SK-N-SH (cell line): ENCODE results near the gene CLDN15. TPM values are rescaled to one million over a fixed set of nuclear protein-coding genes. Genes with fewer than 3 reads are reported as not detected.

Source experiments
- CTCF ChIA-PET: fragments of 300-600, 350-600 bp; formaldehyde crosslinking; extraction: SDS; loops from one replicate; lab custom pipeline; 2021; lab: Yijun Ruan, JAX
- POLR2A ChIA-PET: fragments of 350-600 bp; sonication (Branson Sonifier 250); formaldehyde crosslinking; extraction: SDS; loops from one replicate; lab custom pipeline; 2020; ENCODE audit warnings: antibody characterized with exemption, inconsistent platforms; lab: Yijun Ruan, JAX
- DNase-seq: peaks from one replicate; pipeline ENCODE4 v3.0.0; 2012
- H2AFZ ChIP-seq: fragments of 200-600 bp; sonication (generic); 2 replicates; pipeline ENCODE4 v1.8.1; 2016; ENCODE audit warnings: antibody characterized with exemption, mild to moderate bottlenecking, low read depth
- H3F3A ChIP-seq: fragments of 200-600 bp; sonication (generic); replicated peaks from 2 replicates; pipeline ENCODE3; 2016; ENCODE audit warnings: antibody characterized with exemption, mild to moderate bottlenecking; ENCODE audit not compliant: insufficient read depth
- H3K27ac ChIP-seq, 2 experiments: fragments of 200-500 bp in 1 of 2; fragments of 200-600 bp in 1 of 2; sonication (Bioruptor generic) in 1 of 2; sonication (generic), shearing (Covaris generic) in 1 of 2; 2 replicates each; pipeline versions ENCODE4 v1.5.1 to v1.6.1; 2014 to 2016; ENCODE audit warnings: low read depth in 2 of 2, inconsistent platforms in 1 of 2, low read length in 1 of 2, mild to moderate bottlenecking in 1 of 2, mixed read lengths in 1 of 2
- H3K27me3 ChIP-seq: fragments of 200-600 bp; sonication (generic), shearing (Covaris generic); 2 replicates; pipeline ENCODE4 v1.6.1; 2016; ENCODE audit warnings: mixed run types; ENCODE audit not compliant: insufficient read depth
- H3K36me3 ChIP-seq, 2 experiments: fragments of 200-500 bp in 1 of 2; fragments of 200-600 bp in 1 of 2; sonication (Bioruptor generic) in 1 of 2; sonication (generic) in 1 of 2; replicated peaks in 1 of 2; 2 replicates each; pipeline versions ENCODE3 to v1.5.1; 2014 to 2016; ENCODE audit warnings: low read length in 1 of 2, mild to moderate bottlenecking in 1 of 2; ENCODE audit not compliant: insufficient read depth in 2 of 2, control insufficient read depth in 1 of 2
- H3K4me1 ChIP-seq, 2 experiments: fragments of 200-500 bp in 1 of 2; fragments of 200-600 bp in 1 of 2; sonication (Bioruptor generic) in 1 of 2; sonication (generic), shearing (Covaris generic) in 1 of 2; 2 replicates each; pipeline versions ENCODE4 v1.5.1 to v1.6.1; 2014 to 2016; ENCODE audit warnings: low read depth in 1 of 2, low read length in 1 of 2, mixed run types in 1 of 2; ENCODE audit not compliant: insufficient read depth in 2 of 2, control insufficient read depth in 1 of 2
- H3K4me2 ChIP-seq: fragments of 200-600 bp; sonication (generic), shearing (Covaris generic); 2 replicates; pipeline ENCODE4 v1.6.1; 2017; ENCODE audit warnings: mixed run types
- H3K4me3 ChIP-seq, 2 experiments: fragments of 200-500 bp in 1 of 2; fragments of 200-600 bp in 1 of 2; sonication (Bioruptor generic) in 1 of 2; sonication (generic), shearing (Covaris generic) in 1 of 2; 2 replicates each; pipeline versions ENCODE4 v1.5.1 to v1.8.1; 2014 to 2016; ENCODE audit warnings: low read depth in 2 of 2, inconsistent platforms in 1 of 2, low read length in 1 of 2, mild to moderate bottlenecking in 1 of 2, mixed read lengths in 1 of 2, moderate library complexity in 1 of 2
- H3K79me2 ChIP-seq: fragments of 200-600 bp; sonication (generic); 2 replicates; pipeline ENCODE4 v1.8.1; 2017; ENCODE audit warnings: mild to moderate bottlenecking; ENCODE audit not compliant: insufficient read depth
- H3K9ac ChIP-seq: fragments of 200-600 bp; sonication (generic); 2 replicates; pipeline ENCODE4 v1.6.1; 2017; ENCODE audit warnings: mixed run types
- H3K9me2 ChIP-seq: fragments of 200-600 bp; sonication (generic); 2 replicates; pipeline ENCODE4 v1.6.1; 2017; ENCODE audit warnings: mixed run types
- H3K9me3 ChIP-seq: fragments of 200-600 bp; sonication (generic); 2 replicates; pipeline ENCODE4 v1.6.1; 2017; ENCODE audit warnings: mixed run types, mild to moderate bottlenecking, moderate library complexity
- H4K20me1 ChIP-seq: fragments of 200-600 bp; sonication (generic); 2 replicates; pipeline ENCODE4 v1.6.1; 2017; ENCODE audit warnings: mild to moderate bottlenecking, mixed run types; ENCODE audit not compliant: insufficient read depth
- CTCF ChIP-seq: fragments of 200-600 bp; sonication (generic); IDR thresholded peaks from 2 replicates; pipeline ENCODE4 v1.6.1; 2017; ENCODE audit warnings: antibody characterized with exemption, mild to moderate bottlenecking, moderate library complexity
- ELF1 ChIP-seq: IDR thresholded peaks from 2 replicates; pipeline ENCODE4 v1.4.0; 2012
- EP300 ChIP-seq, 2 experiments: IDR thresholded peaks; 2 replicates each; pipeline versions ENCODE4 v1.4.0 to v1.6.1; 2012; ENCODE audit warnings: borderline replicate concordance in 1 of 2, low read depth in 1 of 2, low read length in 1 of 2
- EZH2phosphoT487 ChIP-seq: fragments of 200-600 bp; sonication (generic); IDR thresholded peaks from 2 replicates; pipeline ENCODE4 v1.6.1; 2017; ENCODE audit warnings: low read depth, mixed run types, mild to moderate bottlenecking, antibody characterized with exemption, moderate library complexity, borderline replicate concordance
- FOXJ3 ChIP-seq: sonication (generic); formaldehyde crosslinking; IDR thresholded peaks from 2 replicates; pipeline ENCODE4 v1.5.1; 2020; ENCODE audit warnings: mild to moderate bottlenecking, missing genetic modification reagents
- FOXM1 ChIP-seq: IDR thresholded peaks from 2 replicates; pipeline ENCODE4 v1.4.0; 2012; ENCODE audit warnings: low read depth, mild to moderate bottlenecking
- GABPA ChIP-seq: IDR thresholded peaks from 2 replicates; pipeline ENCODE4 v1.4.0; 2012; ENCODE audit warnings: low read depth, mild to moderate bottlenecking
- MAX ChIP-seq: IDR thresholded peaks from 2 replicates; pipeline ENCODE4 v1.4.0; 2012; ENCODE audit warnings: low read depth
- MEF2A ChIP-seq: IDR thresholded peaks from 2 replicates; pipeline ENCODE4 v1.4.0; 2012; ENCODE audit warnings: low read depth, borderline replicate concordance
- NFIC ChIP-seq: IDR thresholded peaks from 2 replicates; pipeline ENCODE4 v1.4.0; 2012; ENCODE audit warnings: borderline replicate concordance
- NRF1 ChIP-seq: IDR thresholded peaks from 2 replicates; pipeline ENCODE4 v1.6.1; 2012; ENCODE audit warnings: low read depth, mild to moderate bottlenecking, low read length
- RCOR1 ChIP-seq: fragments of 150-350 bp; IDR thresholded peaks from 2 replicates; pipeline ENCODE4 v1.6.1; 2017; ENCODE audit warnings: antibody characterized with exemption, low read length
- SIN3A ChIP-seq: IDR thresholded peaks from 2 replicates; pipeline ENCODE4 v1.6.1; 2012; ENCODE audit warnings: low read depth, mild to moderate bottlenecking, low read length, moderate library complexity, borderline replicate concordance
- SMC3 ChIP-seq: IDR thresholded peaks from 2 replicates; pipeline ENCODE4 v1.6.1; 2012; ENCODE audit warnings: low read depth, low read length, improper control_type of control experiment
- TAF1 ChIP-seq: IDR thresholded peaks from 2 replicates; pipeline ENCODE4 v1.6.1; 2012; ENCODE audit warnings: low read depth, mild to moderate bottlenecking, low read length, moderate library complexity, borderline replicate concordance
- TEAD4 ChIP-seq: IDR thresholded peaks from 2 replicates; pipeline ENCODE4 v1.4.0; 2012; ENCODE audit warnings: mild to moderate bottlenecking, borderline replicate concordance; ENCODE audit not compliant: insufficient read depth
- ZBTB33 ChIP-seq: IDR thresholded peaks from 2 replicates; pipeline ENCODE4 v1.4.0; 2012; ENCODE audit warnings: low read depth, borderline replicate concordance
- WGBS: methylation state at CpG from one replicate; pipeline ENCODE4 v1.1.6; 2017; ENCODE audit warnings: low lambda C conversion rate; 5-methylcytosine and 5-hydroxymethylcytosine counted together
- polyA plus RNA-seq, 3 experiments: library from polyadenylated mRNA; depleted of rRNA; stranded (reverse); fragments of >200 nt; gene quantifications; 2 replicates each; pipeline ENCODE4 v1.2.3, GENCODE V29; 2012
- TF ChIP-seq, protein P1 (sequence below): IDR thresholded peaks from 2 replicates; pipeline ENCODE4 v1.4.0; 2012; ENCODE audit warnings: low read depth, borderline replicate concordance

CLDN15 gene
- 24.0 and 29.0 TPM in 2 replicates for polyA plus RNA-seq (2012; rRNA removed)
- 4.8 and 8.1 TPM in 2 replicates for polyA plus RNA-seq (2012; cell fraction: cytosol; rRNA removed)
- 139 and 167 TPM in 2 replicates for polyA plus RNA-seq (2012; cell fraction: nucleus; rRNA removed)

- Histone ChIP-seq H3F3A (no peaks in the 10 kb centered on the region), H4K20me1 (peaks cover under 1% of the 10 kb centered on the region; the same call in 1 of the 2 replicates), H3K36me3 (peaks cover 24 to 46% of the 10 kb centered on the region in 2 experiments), H3K9ac (no peak within 1 kb of the TSS), H3K4me3 (no peak within 1 kb of the TSS), H3K4me1 (no peaks in the 10 kb centered on the region; a peak in 1 of 4 replicates), H2AFZ (no peak within 1 kb of the TSS), H3K9me3 (no peaks in the 10 kb centered on the region), H3K9me2 (no peaks in the 10 kb centered on the region), H3K79me2 (peaks cover 20% of the 10 kb centered on the region), H3K4me2 (no peak within 1 kb of the TSS), H3K27me3 (no peaks in the 10 kb centered on the region), H3K27ac (no peak within 1 kb of the TSS)
- ChIA-PET CTCF (interaction anchor here (0.7 to 4.7 kb wide), 6 partner anchors 11 to 93 kb away, joined by 3 to 30 read pairs (median 4); no protein-coding TSS in a partner anchor), POLR2A (interaction anchor here (0.6 to 1.2 kb wide), 6 partner anchors 15 to 154 kb away, joined by 3 to 7 read pairs (median 3); partner anchors contain the start of genes IFT22, PLOD3 and ZNHIT1)
- 87% methylated on average over 30 of the region's 31 CpGs for WGBS
- TF ChIP-seq EZH2phosphoT487, result no peak
- no peak for TF ChIP-seq RCOR1
- TF ChIP-seq NRF1, result no peak
- TF ChIP-seq MAX, result no peak
- TF ChIP-seq CTCF, result no peak
- no peak for TF ChIP-seq GABPA
- no peak for TF ChIP-seq FOXM1
- no peak for TF ChIP-seq TEAD4
- no peak for TF ChIP-seq NFIC
- TF ChIP-seq ELF1, result no peak
- no peak for TF ChIP-seq SMC3
- TF ChIP-seq SIN3A, result no peak
- TF ChIP-seq, protein P1, sequence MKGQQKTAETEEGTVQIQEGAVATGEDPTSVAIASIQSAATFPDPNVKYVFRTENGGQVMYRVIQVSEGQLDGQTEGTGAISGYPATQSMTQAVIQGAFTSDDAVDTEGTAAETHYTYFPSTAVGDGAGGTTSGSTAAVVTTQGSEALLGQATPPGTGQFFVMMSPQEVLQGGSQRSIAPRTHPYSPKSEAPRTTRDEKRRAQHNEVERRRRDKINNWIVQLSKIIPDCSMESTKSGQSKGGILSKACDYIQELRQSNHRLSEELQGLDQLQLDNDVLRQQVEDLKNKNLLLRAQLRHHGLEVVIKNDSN, result no peak
- TF ChIP-seq FOXJ3 (CRISPR knock-in tag), result no peak
- no peak for TF ChIP-seq ZBTB33
- no peak for TF ChIP-seq EP300 (IDR thresholded peaks at IDR 0.05; ENCODE audit: borderline replicate concordance in 1 of 2, low read depth in 1 of 2, low read length in 1 of 2)
- TF ChIP-seq MEF2A, result no peak
- TF ChIP-seq TAF1, result no peak
- DNase-seq, result peak; percentile 39
These were observed at the start of gene CLDN15 for GRCh38 chr7:101237206-101238067. Gene CLDN15 (minus strand): TSS chr7:101237802. CDS start chr7:101237581, 221 bp downstream.
